ENCODE data around the gene GOLM1.

Gene GOLM1

GRCh38 chr9:86043586-86043985 lies 55.8 kb downstream of the GOLM1 start:
- Histone ChIP-seq H3K27me3 (ENCODE audit: control insufficient read depth, insufficient read depth, low read length) (no peaks in the 10 kb centered on the region), H2AFZ (no peak overlapping the region), H3K9me3 (ENCODE audit: control insufficient read depth, low read length) (no peaks in the 10 kb centered on the region), H3K4me2 (ENCODE audit: low read length) (no peak overlapping the region), H3K9ac (no peak overlapping the region), H3K79me2 (no peaks in the 10 kb centered on the region), H3K4me3 (ENCODE audit: low read depth, low read length) (no peak overlapping the region), H3K27ac (no peak overlapping the region), H3K36me3 (ENCODE audit: control insufficient read depth, insufficient read depth, low read length) (no peaks in the 10 kb centered on the region), H3K4me1 (peaks cover 2% of the 10 kb centered on the region)
- no peak for TF ChIP-seq CTCF (IDR thresholded peaks at IDR 0.05)

GRCh38 chr9:86042199-86042978 lies 57.0 kb downstream of the GOLM1 start:
- Histone ChIP-seq H3K36me3 (ENCODE audit: control insufficient read depth, insufficient read depth, low read length) (no peaks in the 10 kb centered on the region), H3K79me2 (no peaks in the 10 kb centered on the region), H3K4me3 (ENCODE audit: low read depth, low read length) (no peak overlapping the region), H3K4me2 (ENCODE audit: low read length) (no peak overlapping the region), H2AFZ (no peak overlapping the region), H3K9ac (no peak overlapping the region), H3K27ac (no peak overlapping the region), H3K9me3 (ENCODE audit: control insufficient read depth, low read length) (no peaks in the 10 kb centered on the region), H3K4me1 (peaks cover 2% of the 10 kb centered on the region), H3K27me3 (ENCODE audit: control insufficient read depth, insufficient read depth, low read length) (no peaks in the 10 kb centered on the region)
- no peak for TF ChIP-seq CTCF (IDR thresholded peaks at IDR 0.05)

- TF ChIP-seq CTCF (IDR thresholded peaks at IDR 0.05) = no peak
- Histone ChIP-seq H3K79me2 (no peaks in the 10 kb centered on the region), H3K27ac (no peak overlapping the region), H3K36me3 (ENCODE audit: control insufficient read depth, insufficient read depth, low read length) (no peaks in the 10 kb centered on the region), H3K9ac (no peak overlapping the region), H3K27me3 (ENCODE audit: control insufficient read depth, insufficient read depth, low read length) (no peaks in the 10 kb centered on the region), H3K4me2 (ENCODE audit: low read length) (no peak overlapping the region), H3K4me1 (peaks cover 2% of the 10 kb centered on the region), H3K9me3 (ENCODE audit: control insufficient read depth, low read length) (no peaks in the 10 kb centered on the region), H3K4me3 (ENCODE audit: low read depth, low read length) (no peak overlapping the region), H2AFZ (no peak overlapping the region)
These were observed 58.0 kb downstream of the GOLM1 start for GRCh38 chr9:86041311-86041741.

- Histone ChIP-seq H3K36me3 (ENCODE audit: control insufficient read depth, insufficient read depth, low read length) (no peaks in the 10 kb centered on the region), H2AFZ (no peak overlapping the region), H3K4me3 (ENCODE audit: low read depth, low read length) (no peak overlapping the region), H3K9me3 (ENCODE audit: control insufficient read depth, low read length) (no peaks in the 10 kb centered on the region), H3K79me2 (no peaks in the 10 kb centered on the region), H3K4me2 (ENCODE audit: low read length) (no peak overlapping the region), H3K9ac (no peak overlapping the region), H3K27me3 (ENCODE audit: control insufficient read depth, insufficient read depth, low read length) (no peaks in the 10 kb centered on the region), H3K4me1 (no peaks in the 10 kb centered on the region), H3K27ac (no peak overlapping the region)
- TF ChIP-seq CTCF (IDR thresholded peaks at IDR 0.05) = no peak
These were observed 58.5 kb downstream of the GOLM1 start for GRCh38 chr9:86040861-86041155.
